Measurements from ENCODE around the gene RAPGEF1.

- no peak for TF ChIP-seq YY1 (IDR thresholded peaks at IDR 0.05; ENCODE audit: insufficient read depth, insufficient read length)
- no peak for TF ChIP-seq SUZ12 (IDR thresholded peaks at IDR 0.05; ENCODE audit: extremely low read depth, insufficient read depth, insufficient read length)
Observed at GRCh38 chr9:131588396-131588795, 151.5 kb downstream of the RAPGEF1 start.

Measured in NT2/D1 (cell line).